Retinal pigment epithelial cell (primary cell): ENCODE data around the gene HOXC9.
A peak's percentile ranks its signal among the peaks of the same experiment; 100 is the strongest.

Source experiments
- DNase-seq: peaks from one replicate; pipeline ENCODE4 v3.0.0-alpha.2; 2010; ENCODE audit warnings: low read depth
- H3K4me3 ChIP-seq: 2 replicates; pipeline ENCODE4 v1.5.1; 2011; ENCODE audit warnings: mild to moderate bottlenecking, low read length, control low read depth, moderate library complexity
- CTCF ChIP-seq: conservative IDR thresholded peaks from 2 replicates; pipeline ENCODE4 v1.5.1; 2011; ENCODE audit warnings: low read depth, low read length, control low read depth, inconsistent platforms

Gene HOXC9

DNA sequence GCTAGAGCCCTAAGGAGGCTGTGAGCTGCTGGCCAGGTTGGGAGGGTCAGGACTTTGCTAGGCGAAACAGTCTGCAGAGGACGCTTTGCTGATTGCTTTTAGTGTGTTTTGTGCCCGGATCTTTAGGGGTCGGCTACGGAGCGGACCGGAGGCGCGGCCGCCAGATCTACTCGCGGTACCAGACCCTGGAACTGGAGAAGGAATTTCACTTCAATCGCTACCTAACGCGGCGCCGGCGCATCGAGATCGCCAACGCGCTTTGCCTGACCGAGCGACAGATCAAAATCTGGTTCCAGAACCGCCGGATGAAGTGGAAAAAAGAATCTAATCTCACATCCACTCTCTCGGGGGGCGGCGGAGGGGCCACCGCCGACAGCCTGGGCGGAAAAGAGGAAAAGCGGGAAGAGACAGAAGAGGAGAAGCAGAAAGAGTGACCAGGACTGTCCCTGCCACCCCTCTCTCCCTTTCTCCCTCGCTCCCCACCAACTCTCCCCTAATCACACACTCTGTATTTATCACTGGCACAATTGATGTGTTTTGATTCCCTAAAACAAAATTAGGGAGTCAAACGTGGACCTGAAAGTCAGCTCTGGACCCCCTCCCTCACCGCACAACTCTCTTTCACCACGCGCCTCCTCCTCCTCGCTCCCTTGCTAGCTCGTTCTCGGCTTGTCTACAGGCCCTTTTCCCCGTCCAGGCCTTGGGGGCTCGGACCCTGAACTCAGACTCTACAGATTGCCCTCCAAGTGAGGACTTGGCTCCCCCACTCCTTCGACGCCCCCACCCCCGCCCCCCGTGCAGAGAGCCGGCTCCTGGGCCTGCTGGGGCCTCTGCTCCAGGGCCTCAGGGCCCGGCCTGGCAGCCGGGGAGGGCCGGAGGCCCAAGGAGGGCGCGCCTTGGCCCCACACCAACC, 29.8 kb downstream of the HOXC9 start:
- DNase-seq = no peak
- TF ChIP-seq CTCF = no peak
- no peak overlapping the region for H3K4me3 ChIP-seq

DNA sequence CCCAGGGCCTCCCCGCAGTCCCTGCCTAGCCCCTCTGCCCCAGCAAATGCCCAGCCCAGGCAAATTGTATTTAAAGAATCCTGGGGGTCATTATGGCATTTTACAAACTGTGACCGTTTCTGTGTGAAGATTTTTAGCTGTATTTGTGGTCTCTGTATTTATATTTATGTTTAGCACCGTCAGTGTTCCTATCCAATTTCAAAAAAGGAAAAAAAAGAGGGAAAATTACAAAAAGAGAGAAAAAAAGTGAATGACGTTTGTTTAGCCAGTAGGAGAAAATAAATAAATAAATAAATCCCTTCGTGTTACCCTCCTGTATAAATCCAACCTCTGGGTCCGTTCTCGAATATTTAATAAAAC, 30.5 kb downstream of the HOXC9 start:
- H3K4me3 ChIP-seq = no peak overlapping the region
- no peak for TF ChIP-seq CTCF
- DNase-seq = no peak

DNA sequence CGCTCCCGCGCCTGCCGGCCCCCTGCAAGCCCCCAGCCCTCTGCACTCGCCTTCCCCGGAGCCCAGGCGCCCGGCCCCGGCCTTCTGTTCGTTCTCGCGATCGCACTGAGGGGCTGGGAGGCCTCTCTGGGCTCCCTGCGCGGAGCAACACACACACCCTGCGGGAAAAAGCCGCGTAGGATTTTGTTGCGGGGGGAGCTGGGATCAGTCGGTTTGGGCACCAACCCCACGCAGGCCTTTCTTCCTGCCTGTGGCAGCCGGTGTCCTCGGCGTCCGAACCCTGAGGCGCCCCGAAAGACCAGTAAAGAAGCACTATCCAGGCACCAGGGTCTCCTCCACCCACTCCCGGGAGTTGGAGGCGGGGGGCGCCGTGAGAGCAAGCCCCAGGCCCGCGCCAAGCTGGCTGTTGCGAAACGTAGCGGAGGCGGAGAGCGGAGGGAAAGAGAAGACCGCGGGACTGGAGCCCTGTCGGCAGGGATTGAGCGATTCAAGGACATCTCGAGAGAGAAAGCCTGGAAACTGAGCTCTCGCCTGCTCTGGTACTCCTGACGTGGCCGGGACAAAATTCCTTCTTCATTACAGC, 31.0 kb downstream of the HOXC9 start:
- no peak for TF ChIP-seq CTCF
- no peak for DNase-seq
- H3K4me3 ChIP-seq = no peak overlapping the region

DNA sequence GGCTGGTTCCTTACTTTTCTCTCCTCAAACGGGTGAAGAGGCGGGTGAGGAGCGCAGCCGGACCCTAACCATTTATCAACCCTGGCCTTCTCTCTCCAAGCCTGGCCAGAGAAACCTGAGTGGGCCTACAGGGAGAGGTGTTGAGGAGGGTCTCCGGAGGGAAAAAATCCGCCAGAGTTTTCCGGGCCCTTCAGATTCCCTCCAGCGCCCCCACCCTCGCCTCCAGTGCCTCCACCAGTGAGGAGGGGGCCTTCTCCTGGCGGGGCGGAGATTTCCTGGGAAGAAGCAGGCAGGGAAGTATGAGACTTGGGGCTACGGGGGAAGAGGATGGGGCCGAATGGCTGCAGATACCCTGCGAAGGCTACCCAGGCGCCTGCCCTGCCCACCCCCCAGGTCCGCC, 31.5 kb downstream of the HOXC9 start:
- no peak for DNase-seq
- TF ChIP-seq CTCF = no peak
- no peak overlapping the region for H3K4me3 ChIP-seq

DNA sequence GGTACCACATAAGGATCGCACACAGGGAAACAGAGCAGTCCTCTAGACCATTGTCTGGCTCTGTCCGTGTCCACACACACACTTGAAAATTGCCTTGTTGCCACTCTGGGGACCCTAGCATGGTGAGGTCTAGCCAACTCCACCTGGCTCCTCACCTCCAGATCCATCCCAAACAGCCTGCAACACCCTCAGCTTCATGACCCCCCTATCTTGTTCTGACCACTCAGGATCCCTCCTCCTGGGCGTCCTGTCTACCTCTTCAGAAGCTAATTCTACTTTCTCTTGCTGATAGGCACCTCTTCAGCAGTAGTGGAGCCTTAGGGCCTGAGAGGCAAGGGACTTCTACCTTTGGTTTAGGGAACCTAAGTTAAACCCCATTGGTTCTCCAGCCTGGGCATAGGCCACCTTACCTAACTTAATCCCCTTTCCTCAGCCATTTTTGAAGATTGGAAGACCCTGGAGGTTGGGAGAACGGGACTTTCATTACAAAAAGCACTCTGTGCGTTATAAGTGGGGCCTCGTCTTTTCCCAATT, 32.2 kb downstream of the HOXC9 start:
- no peak overlapping the region for H3K4me3 ChIP-seq
- TF ChIP-seq CTCF = no peak
- no peak for DNase-seq

- no peak within 1 kb of the TSS for H3K4me3 ChIP-seq
- TF ChIP-seq CTCF = peak; percentile 85
- DNase-seq = peak; percentile 2
These were observed 32.7 kb downstream of the HOXC9 start, which contains the start of gene HOXC5 for GRCh38 chr12:54032627-54033100. Gene HOXC5, plus strand, starts transcription at chr12:54033050. Its CDS starts 73 bp downstream, at chr12:54033123.
